Stimulated activated naive CD8-positive, alpha-beta T cell treated with anti-CD3 and anti-CD28 coated beads, Interleukin-15, Interleukin-2, amounts not matched to agents 100 ng/mL and 50 ng/mL, for 24 hours (primary cell): ENCODE measurements around the gene CYB5A.
"Not testable (repeated sequence)": the region's sequence is repeated elsewhere in the genome, so short reads cannot be mapped to it uniquely, and the experiment has no call there.

Experiments used
- H3K27ac Mint-ChIP-seq: one replicate; pipeline ENCODE4 v1.8.0; 2021; ENCODE audit warnings: mild to moderate bottlenecking, mixed read lengths
- H3K27me3 Mint-ChIP-seq: one replicate; pipeline ENCODE4 v1.8.0; 2021; ENCODE audit warnings: mixed read lengths
- H3K36me3 Mint-ChIP-seq: one replicate; pipeline ENCODE4 v1.8.0; 2021; ENCODE audit warnings: low read depth, mixed read lengths
- H3K4me1 Mint-ChIP-seq: one replicate; pipeline ENCODE4 v1.8.0; 2021; ENCODE audit warnings: low read depth, mixed read lengths
- H3K4me3 Mint-ChIP-seq: one replicate; pipeline ENCODE4 v1.8.0; 2021; ENCODE audit warnings: mild to moderate bottlenecking, mixed read lengths
- H3K9me3 Mint-ChIP-seq: one replicate; pipeline ENCODE4 v1.8.0; 2021; ENCODE audit warnings: mixed read lengths

The CYB5A gene

GRCh38 chr18:74314759-74315463 is 23.1 kb upstream of the CYB5A start:
- Mint-ChIP-seq H3K36me3 (no peaks in the 10 kb centered on the region), H3K4me1 (no peaks in the 10 kb centered on the region), H3K27me3 (peaks cover 8% of the 10 kb centered on the region), H3K9me3 (no peaks in the 10 kb centered on the region), H3K27ac (no peak overlapping the region), H3K4me3 (no peak overlapping the region)

- H3K9me3 Mint-ChIP-seq = no peaks in the 10 kb centered on the region
- no peak overlapping the region for H3K4me3 Mint-ChIP-seq
- H3K27me3 Mint-ChIP-seq = peaks cover 34% of the 10 kb centered on the region
Observed at GRCh38 chr18:74311000-74311399, 19.2 kb upstream of the CYB5A start.

GRCh38 chr18:74310411-74310810 is 18.6 kb upstream of the CYB5A start:
- Mint-ChIP-seq H3K9me3 (no peaks in the 10 kb centered on the region), H3K36me3 (no peaks in the 10 kb centered on the region), H3K4me3 (no peak overlapping the region), H3K27me3 (peaks cover 40% of the 10 kb centered on the region), H3K4me1 (no peaks in the 10 kb centered on the region), H3K27ac (no peak overlapping the region)

More at GRCh38 chr18:74311000-74311399, 19.2 kb upstream of the CYB5A start:
- no peaks in the 10 kb centered on the region for H3K36me3 Mint-ChIP-seq
- no peaks in the 10 kb centered on the region for H3K4me1 Mint-ChIP-seq
- H3K27ac Mint-ChIP-seq = no peak overlapping the region

GRCh38 chr18:74303936-74304335 is 12.2 kb upstream of the CYB5A start:
- no peaks in the 10 kb centered on the region for H3K4me1 Mint-ChIP-seq
- no peaks in the 10 kb centered on the region for H3K36me3 Mint-ChIP-seq
- H3K27ac Mint-ChIP-seq = no peak overlapping the region
- H3K4me3 Mint-ChIP-seq = no peak overlapping the region
- no peaks in the 10 kb centered on the region for H3K9me3 Mint-ChIP-seq
- H3K27me3 Mint-ChIP-seq = peaks cover 53% of the 10 kb centered on the region

- H3K36me3 Mint-ChIP-seq = no peaks in the 10 kb centered on the region
- H3K9me3 Mint-ChIP-seq = no peaks in the 10 kb centered on the region
- H3K4me3 Mint-ChIP-seq = no peak overlapping the region
- H3K27me3 Mint-ChIP-seq = peaks cover 48% of the 10 kb centered on the region
- no peak overlapping the region for H3K27ac Mint-ChIP-seq
- no peaks in the 10 kb centered on the region for H3K4me1 Mint-ChIP-seq
Observed at GRCh38 chr18:74303306-74303705, 11.5 kb upstream of the CYB5A start.

- H3K36me3 Mint-ChIP-seq = no peaks in the 10 kb centered on the region
- H3K27ac Mint-ChIP-seq = no peak overlapping the region
- H3K4me3 Mint-ChIP-seq = no peak overlapping the region
- peaks cover 20% of the 10 kb centered on the region for H3K27me3 Mint-ChIP-seq
- H3K4me1 Mint-ChIP-seq = no peaks in the 10 kb centered on the region
- no peaks in the 10 kb centered on the region for H3K9me3 Mint-ChIP-seq
Observed at GRCh38 chr18:74299746-74300145, 8.0 kb upstream of the CYB5A start.

GRCh38 chr18:74299162-74299561 is 7.4 kb upstream of the CYB5A start:
- Mint-ChIP-seq H3K27ac (no peak overlapping the region), H3K9me3 (no peaks in the 10 kb centered on the region), H3K4me3 (no peak overlapping the region), H3K27me3 (peaks cover 19% of the 10 kb centered on the region), H3K4me1 (no peaks in the 10 kb centered on the region), H3K36me3 (no peaks in the 10 kb centered on the region)

GRCh38 chr18:74294526-74294925 is 2.8 kb upstream of the CYB5A start:
- no peak overlapping the region for H3K4me3 Mint-ChIP-seq
- no peaks in the 10 kb centered on the region for H3K27me3 Mint-ChIP-seq
- no peak overlapping the region for H3K27ac Mint-ChIP-seq
- H3K36me3 Mint-ChIP-seq = peaks cover 3% of the 10 kb centered on the region
- peaks cover 18% of the 10 kb centered on the region for H3K4me1 Mint-ChIP-seq
- no peaks in the 10 kb centered on the region for H3K9me3 Mint-ChIP-seq

- Mint-ChIP-seq H3K4me3 (peak overlapping the region; percentile 92), H3K4me1 (peaks cover 24% of the 10 kb centered on the region)
- H3K27me3 Mint-ChIP-seq, H3K9me3 Mint-ChIP-seq, H3K27ac Mint-ChIP-seq, H3K36me3 Mint-ChIP-seq: not testable (repeated sequence)
Observed at GRCh38 chr18:74292982-74293381, 1.2 kb upstream of the CYB5A start.

GRCh38 chr18:74292541-74292858 is 737 bp upstream of the CYB5A start:
- Mint-ChIP-seq H3K4me3 (peak overlapping the region; percentile 92), H3K4me1 (peaks cover 28% of the 10 kb centered on the region), H3K9me3 (no peaks in the 10 kb centered on the region), H3K36me3 (peaks cover 7% of the 10 kb centered on the region), H3K27ac (no peak overlapping the region), H3K27me3 (no peaks in the 10 kb centered on the region)

- peak overlapping the region; percentile 90 for H3K27ac Mint-ChIP-seq
- H3K27me3 Mint-ChIP-seq = no peaks in the 10 kb centered on the region
- H3K4me3 Mint-ChIP-seq = peak overlapping the region; percentile 92
- no peaks in the 10 kb centered on the region for H3K9me3 Mint-ChIP-seq
- H3K4me1 Mint-ChIP-seq = peaks cover 31% of the 10 kb centered on the region
- H3K36me3 Mint-ChIP-seq = peaks cover 7% of the 10 kb centered on the region
Observed at GRCh38 chr18:74291472-74291770, 342 bp downstream of the CYB5A start.

GRCh38 chr18:74290794-74291471 is 830 bp downstream of the CYB5A start:
- Mint-ChIP-seq H3K4me3 (peak overlapping the region; percentile 92), H3K27me3 (no peaks in the 10 kb centered on the region)

GRCh38 chr18:74290021-74290420 is 1.7 kb downstream of the CYB5A start:
- H3K4me3 Mint-ChIP-seq = no peak overlapping the region
- no peaks in the 10 kb centered on the region for H3K27me3 Mint-ChIP-seq
- peaks cover 7% of the 10 kb centered on the region for H3K36me3 Mint-ChIP-seq
- no peak overlapping the region for H3K27ac Mint-ChIP-seq
- H3K4me1 Mint-ChIP-seq = peaks cover 31% of the 10 kb centered on the region
- H3K9me3 Mint-ChIP-seq = no peaks in the 10 kb centered on the region

More at GRCh38 chr18:74290794-74291471, 830 bp downstream of the CYB5A start:
- Mint-ChIP-seq H3K27ac (no peak overlapping the region), H3K9me3 (no peaks in the 10 kb centered on the region), H3K4me1 (peaks cover 31% of the 10 kb centered on the region), H3K36me3 (peaks cover 7% of the 10 kb centered on the region)

GRCh38 chr18:74289137-74289536 is 2.6 kb downstream of the CYB5A start:
- Mint-ChIP-seq H3K4me3 (no peak overlapping the region), H3K27me3 (no peaks in the 10 kb centered on the region), H3K4me1 (peaks cover 31% of the 10 kb centered on the region), H3K36me3 (peaks cover 7% of the 10 kb centered on the region), H3K27ac (no peak overlapping the region), H3K9me3 (no peaks in the 10 kb centered on the region)

- H3K27me3 Mint-ChIP-seq = no peaks in the 10 kb centered on the region
- no peaks in the 10 kb centered on the region for H3K9me3 Mint-ChIP-seq
- H3K36me3 Mint-ChIP-seq = peaks cover 7% of the 10 kb centered on the region
- H3K4me1 Mint-ChIP-seq = peaks cover 31% of the 10 kb centered on the region
- no peak overlapping the region for H3K4me3 Mint-ChIP-seq
- no peak overlapping the region for H3K27ac Mint-ChIP-seq
Observed at GRCh38 chr18:74288730-74289129, 3.0 kb downstream of the CYB5A start.

GRCh38 chr18:74288041-74288440 is 3.7 kb downstream of the CYB5A start:
- H3K4me3 Mint-ChIP-seq = no peak overlapping the region
- H3K9me3 Mint-ChIP-seq = no peaks in the 10 kb centered on the region
- H3K36me3 Mint-ChIP-seq = peaks cover 7% of the 10 kb centered on the region
- H3K4me1 Mint-ChIP-seq = peaks cover 35% of the 10 kb centered on the region
- no peak overlapping the region for H3K27ac Mint-ChIP-seq
- H3K27me3 Mint-ChIP-seq = no peaks in the 10 kb centered on the region
